A549 (cell line): ENCODE measurements around the gene GPR6. TPM values are rescaled to one million over a fixed set of nuclear protein-coding genes. Genes with fewer than 3 reads are reported as not detected.

Experiments
- ATAC-seq, 2 experiments: fragments of 200-7000 bp in 1 of 2; fragments of >200 bp in 1 of 2; cut with Nextera tagmentation in 1 of 2; cut with Tn5 transposase in 1 of 2; 3 replicates each; pipeline versions ENCODE4 v1.8.0 to v1.9.1; 2018 to 2020; ENCODE audit warnings: mild to moderate bottlenecking in 1 of 2, moderate library complexity in 1 of 2
- CTCF ChIA-PET: fragments of 300-600 bp; sonication (Branson Sonifier 250); formaldehyde crosslinking; extraction: SDS; loops from one replicate; lab custom pipeline; 2021; ENCODE audit warnings: antibody characterized with exemption, inconsistent platforms; lab: Yijun Ruan, JAX
- POLR2A ChIA-PET: fragments of 350-600 bp; formaldehyde crosslinking; extraction: SDS; loops from one replicate; lab custom pipeline; 2021; ENCODE audit warnings: antibody characterized with exemption, inconsistent platforms; lab: Yijun Ruan, JAX
- DNase-seq, 2 experiments: peaks; one replicate each; pipeline versions ENCODE4 v3.0.0 to v3.0.0-alpha.2; 2011 to 2016; ENCODE audit warnings: low read depth in 1 of 2, low spot score in 1 of 2
- FAIRE-seq: peaks from 2 replicates; lab custom pipeline; 2011; peaks lifted over from hg19 to GRCh38; lab: Jason Lieb, UNC
- H3K27ac ChIP-seq, 2 experiments: fragments of >200 bp; sonication (Bioruptor Twin); formaldehyde crosslinking; 3 replicates each; pipeline ENCODE4 v1.5.1; 2016 to 2017
- H3K4me1 ChIP-seq: fragments of >200 bp; sonication (Bioruptor Twin); formaldehyde crosslinking; 3 replicates; pipeline ENCODE4 v1.6.1; 2016
- H3K4me2 ChIP-seq: fragments of >200 bp; sonication (Bioruptor Twin); formaldehyde crosslinking; 3 replicates; pipeline ENCODE4 v1.6.1; 2016
- H3K4me3 ChIP-seq: fragments of >200 bp; sonication (Bioruptor Twin); formaldehyde crosslinking; 3 replicates; pipeline ENCODE4 v1.5.1; 2016
- H3K9me3 ChIP-seq: fragments of >200 bp; sonication (Bioruptor Twin); formaldehyde crosslinking; 3 replicates; pipeline ENCODE4 v1.6.1; 2016
- BCL3 ChIP-seq: fragments of >200 bp; sonication (Bioruptor Twin); formaldehyde crosslinking; IDR thresholded peaks from 3 replicates; pipeline ENCODE4 v1.6.1; 2016
- BHLHE40 ChIP-seq: IDR thresholded peaks from 2 replicates; pipeline ENCODE4 v1.6.1; 2012; ENCODE audit warnings: low read depth, low read length, inconsistent platforms
- CBX2 ChIP-seq: fragments of 200-600 bp; sonication (generic); IDR thresholded peaks from 2 replicates; pipeline ENCODE4 v1.6.1; 2016; ENCODE audit warnings: low read depth, mild to moderate bottlenecking, borderline replicate concordance
- CEBPB ChIP-seq, 2 experiments: fragments of >200 bp in 1 of 2; sonication (Bioruptor Twin) in 1 of 2; formaldehyde crosslinking in 1 of 2; IDR thresholded peaks; 2 replicates each; pipeline ENCODE4 v1.6.1; 2012 to 2016
- CHD2 ChIP-seq: fragments of 150-350 bp; IDR thresholded peaks from 2 replicates; pipeline ENCODE4 v1.6.1; 2014; ENCODE audit warnings: low read length; ENCODE audit not compliant: partially characterized antibody
- EHF ChIP-seq: fragments of 250-450 bp; sonication (Bioruptor Pico); IDR thresholded peaks from 2 replicates; pipeline ENCODE4 v1.5.0; 2020; ENCODE audit warnings: mild to moderate bottlenecking
- EHMT2 ChIP-seq: fragments of 200-600 bp; sonication (generic); IDR thresholded peaks from 2 replicates; pipeline ENCODE4 v1.6.1; 2016; ENCODE audit warnings: antibody characterized with exemption, low read depth, mild to moderate bottlenecking, moderate library complexity
- EP300 ChIP-seq, 2 experiments: fragments of >200 bp; sonication (Bioruptor Twin); formaldehyde crosslinking; IDR thresholded peaks; 2 replicates in 1 of 2; 3 replicates in 1 of 2; pipeline ENCODE4 v1.6.1; 2016 to 2017
- ESRRA ChIP-seq: fragments of 150-350 bp; IDR thresholded peaks from 2 replicates; pipeline ENCODE4 v1.6.1; 2014; ENCODE audit warnings: mild to moderate bottlenecking, low read length, borderline replicate concordance
- FOSL2 ChIP-seq, 2 experiments: fragments of 450-650 bp in 1 of 2; fragments of >200 bp in 1 of 2; sonication (Bioruptor Twin) in 1 of 2; formaldehyde crosslinking; IDR thresholded peaks; 2 replicates each; pipeline versions ENCODE4 v1.5.0 to v1.6.1; 2016 to 2020; ENCODE audit warnings: mild to moderate bottlenecking in 1 of 2, moderate library complexity in 1 of 2
- HOXB5 ChIP-seq: fragments of 250-450 bp; sonication (Bioruptor Pico); IDR thresholded peaks from 2 replicates; pipeline ENCODE4 v1.5.0; 2020; ENCODE audit warnings: mild to moderate bottlenecking, moderate library complexity
- MYC ChIP-seq: IDR thresholded peaks from 2 replicates; pipeline ENCODE4 v1.6.1; 2012; ENCODE audit warnings: mild to moderate bottlenecking, inconsistent platforms, low read length, improper control_type of control experiment, borderline replicate concordance
- NFE2L2 ChIP-seq: fragments of 150-350 bp; conservative IDR thresholded peaks from 2 replicates; pipeline ENCODE4 v1.6.1; 2014; ENCODE audit warnings: low read length
- NR3C1 ChIP-seq: fragments of >200 bp; sonication (Bioruptor Twin); formaldehyde crosslinking; IDR thresholded peaks from 3 replicates; pipeline ENCODE4 v1.6.1; 2017
- PBX3 ChIP-seq: IDR thresholded peaks from 2 replicates; pipeline ENCODE4 v1.6.1; 2012
- PHF8 ChIP-seq: fragments of 200-600 bp; sonication (generic); IDR thresholded peaks from 2 replicates; pipeline ENCODE4 v1.6.1; 2016; ENCODE audit warnings: low read depth, mild to moderate bottlenecking, antibody characterized with exemption, moderate library complexity, borderline replicate concordance
- SREBF2 ChIP-seq: fragments of 450-650 bp; IDR thresholded peaks from 2 replicates; pipeline ENCODE4 v1.6.1; 2014; ENCODE audit warnings: mild to moderate bottlenecking, moderate library complexity
- WGBS: methylation state at CpG from one replicate; pipeline ENCODE4 v1.1.6; 2017; ENCODE audit errors: missing lambda C conversion rate; 5-methylcytosine and 5-hydroxymethylcytosine counted together
- polyA minus RNA-seq: library from RNA; depleted of rRNA, polyadenylated mRNA; stranded (reverse); fragments of >200 nt; gene quantifications from 2 replicates; pipeline ENCODE4 v1.2.3, GENCODE V29; 2011; rRNA and poly(A)+ RNA removed
- polyA plus RNA-seq, 4 experiments: library from polyadenylated mRNA; depleted of rRNA in 3 of 4; stranded (reverse); fragments of >200 nt; fragmentation: RNase III in 1 of 4; extraction: RNeasy Plus Mini Kit Qiagen cat#74134 plus additional on column Dnase treatment in 1 of 4; gene quantifications; 2 replicates in 3 of 4; 3 replicates in 1 of 4; pipeline ENCODE4 v1.2.3, GENCODE V29; 2011 to 2017
- TF ChIP-seq, protein P1 (sequence below): fragments of 200-600 bp; sonication (generic); IDR thresholded peaks from 2 replicates; pipeline ENCODE4 v1.6.1; 2016; ENCODE audit warnings: antibody characterized with exemption, mild to moderate bottlenecking, moderate library complexity
- TF ChIP-seq, protein P2 (sequence below): fragments of 150-350 bp; IDR thresholded peaks from 2 replicates; pipeline ENCODE4 v1.6.1; 2014; ENCODE audit warnings: low read depth, mild to moderate bottlenecking, low read length
- TF ChIP-seq, protein P3 (sequence below): fragments of 250-450 bp; sonication (Bioruptor Pico); IDR thresholded peaks from 2 replicates; pipeline ENCODE4 v1.5.0; 2020; ENCODE audit warnings: low read depth, mild to moderate bottlenecking, moderate library complexity
- TF ChIP-seq, protein P4 (sequence below): IDR thresholded peaks from 2 replicates; pipeline ENCODE4 v1.6.1; 2012; ENCODE audit warnings: low read depth, borderline replicate concordance

Gene GPR6
- polyA plus RNA-seq (2011; rRNA removed): not detected in 2 replicates
- polyA plus RNA-seq (2012; cell fraction: cytosol; rRNA removed): not detected in 2 replicates
- polyA plus RNA-seq (2012; cell fraction: nucleus; rRNA removed): not detected in 2 replicates
- not detected in 3 replicates for polyA plus RNA-seq (2017; fragmentation: RNase III; extraction: RNeasy Plus Mini Kit Qiagen cat#74134 plus additional on column Dnase treatment)
- not detected in 2 replicates for polyA minus RNA-seq

DNA sequence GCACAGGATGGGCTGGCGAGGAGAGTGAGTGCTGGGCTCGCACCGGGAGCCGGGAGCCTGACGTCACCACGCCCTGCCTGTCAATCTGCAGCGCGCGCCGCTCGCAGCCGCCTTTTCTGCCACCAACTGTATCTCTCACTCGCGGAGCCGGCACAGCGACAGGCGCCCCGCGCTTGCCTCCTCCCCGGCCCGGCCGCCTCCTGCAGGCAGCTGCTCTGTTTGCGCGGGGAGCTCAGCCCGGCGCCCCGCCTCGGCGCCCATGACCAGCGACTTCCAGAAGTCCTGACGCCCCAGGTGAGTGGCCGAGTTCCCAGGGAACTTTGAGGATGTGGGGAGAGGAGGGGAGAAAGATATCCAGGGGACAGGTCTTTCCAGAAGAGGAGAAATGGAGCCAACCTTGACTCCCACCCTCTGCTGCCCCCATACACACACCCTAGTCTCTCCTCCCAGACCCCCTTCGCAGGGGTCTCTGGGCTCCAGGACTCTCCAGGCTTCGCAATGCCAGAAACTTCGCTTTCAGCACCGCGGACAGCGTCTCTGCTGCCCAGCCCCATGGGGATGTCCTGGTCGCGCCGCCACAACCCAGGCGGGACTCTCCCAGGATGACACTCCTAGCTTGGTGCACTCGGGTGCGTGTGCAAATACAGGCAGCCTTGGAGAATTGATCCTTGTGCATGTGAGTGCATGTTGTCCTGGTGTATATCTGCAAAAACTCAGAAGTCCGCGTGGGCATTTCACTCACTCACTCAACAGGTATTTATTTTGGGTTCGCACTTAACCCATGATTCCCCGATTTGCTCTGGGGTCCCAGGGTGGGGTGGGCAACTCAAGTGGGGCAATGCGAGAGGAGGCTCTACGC, at the start of gene GPR6:
Gene GPR6, plus strand, starts transcription at position 138 of the 859 bp plus-strand sequence. CDS start 802 bp downstream, outside the sequence.
- no peaks in the 10 kb centered on the region for H3K9me3 ChIP-seq
- no peaks in the 10 kb centered on the region for H3K4me1 ChIP-seq
- 9% methylated on average over 19 of the region's 50 CpGs for WGBS
- TF ChIP-seq HOXB5 (CRISPR knock-in tag): no peak
- TF ChIP-seq, protein P1, sequence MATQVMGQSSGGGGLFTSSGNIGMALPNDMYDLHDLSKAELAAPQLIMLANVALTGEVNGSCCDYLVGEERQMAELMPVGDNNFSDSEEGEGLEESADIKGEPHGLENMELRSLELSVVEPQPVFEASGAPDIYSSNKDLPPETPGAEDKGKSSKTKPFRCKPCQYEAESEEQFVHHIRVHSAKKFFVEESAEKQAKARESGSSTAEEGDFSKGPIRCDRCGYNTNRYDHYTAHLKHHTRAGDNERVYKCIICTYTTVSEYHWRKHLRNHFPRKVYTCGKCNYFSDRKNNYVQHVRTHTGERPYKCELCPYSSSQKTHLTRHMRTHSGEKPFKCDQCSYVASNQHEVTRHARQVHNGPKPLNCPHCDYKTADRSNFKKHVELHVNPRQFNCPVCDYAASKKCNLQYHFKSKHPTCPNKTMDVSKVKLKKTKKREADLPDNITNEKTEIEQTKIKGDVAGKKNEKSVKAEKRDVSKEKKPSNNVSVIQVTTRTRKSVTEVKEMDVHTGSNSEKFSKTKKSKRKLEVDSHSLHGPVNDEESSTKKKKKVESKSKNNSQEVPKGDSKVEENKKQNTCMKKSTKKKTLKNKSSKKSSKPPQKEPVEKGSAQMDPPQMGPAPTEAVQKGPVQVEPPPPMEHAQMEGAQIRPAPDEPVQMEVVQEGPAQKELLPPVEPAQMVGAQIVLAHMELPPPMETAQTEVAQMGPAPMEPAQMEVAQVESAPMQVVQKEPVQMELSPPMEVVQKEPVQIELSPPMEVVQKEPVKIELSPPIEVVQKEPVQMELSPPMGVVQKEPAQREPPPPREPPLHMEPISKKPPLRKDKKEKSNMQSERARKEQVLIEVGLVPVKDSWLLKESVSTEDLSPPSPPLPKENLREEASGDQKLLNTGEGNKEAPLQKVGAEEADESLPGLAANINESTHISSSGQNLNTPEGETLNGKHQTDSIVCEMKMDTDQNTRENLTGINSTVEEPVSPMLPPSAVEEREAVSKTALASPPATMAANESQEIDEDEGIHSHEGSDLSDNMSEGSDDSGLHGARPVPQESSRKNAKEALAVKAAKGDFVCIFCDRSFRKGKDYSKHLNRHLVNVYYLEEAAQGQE: peak; percentile 95
- 0 out of 2 replicates have a peak, but pooled peaks have one; percentile 55 for TF ChIP-seq EHMT2
- H3K4me2 ChIP-seq: no peak within 1 kb of the TSS
- DNase-seq (peak; percentile 3 to 11), FAIRE-seq (no peak), ATAC-seq (peak; percentile 76 to 85)
- ChIA-PET CTCF (interaction anchor here (0.9 kb wide), 1 partner anchor 9 kb away, joined by 3 read pairs; no protein-coding TSS in a partner anchor), POLR2A (no interaction called here)
- H3K4me3 ChIP-seq: no peak within 1 kb of the TSS
- no peak within 1 kb of the TSS for H3K27ac ChIP-seq

DNA sequence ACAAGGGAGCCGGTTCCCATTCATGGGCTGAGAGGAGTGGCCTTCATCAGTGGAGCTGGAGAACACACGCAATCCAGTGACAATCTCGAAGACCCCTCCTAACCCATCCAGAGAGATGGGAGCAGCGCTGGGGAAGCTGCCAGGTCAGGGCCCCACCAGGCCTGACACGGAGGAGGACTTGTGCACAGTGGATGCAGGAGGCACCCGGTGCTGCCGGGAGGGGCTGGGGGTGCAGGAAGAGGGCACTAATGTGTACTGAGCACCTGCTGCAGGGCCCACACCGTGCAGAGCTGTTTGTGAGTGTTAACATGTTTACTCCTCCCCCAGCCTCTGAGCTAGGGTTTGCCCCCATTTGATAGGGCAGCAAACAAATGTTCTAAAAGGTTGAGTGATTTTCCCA, 43.8 kb upstream of the GPR6 start:
- no peak overlapping the region for H3K4me2 ChIP-seq
- TF ChIP-seq, protein P2, sequence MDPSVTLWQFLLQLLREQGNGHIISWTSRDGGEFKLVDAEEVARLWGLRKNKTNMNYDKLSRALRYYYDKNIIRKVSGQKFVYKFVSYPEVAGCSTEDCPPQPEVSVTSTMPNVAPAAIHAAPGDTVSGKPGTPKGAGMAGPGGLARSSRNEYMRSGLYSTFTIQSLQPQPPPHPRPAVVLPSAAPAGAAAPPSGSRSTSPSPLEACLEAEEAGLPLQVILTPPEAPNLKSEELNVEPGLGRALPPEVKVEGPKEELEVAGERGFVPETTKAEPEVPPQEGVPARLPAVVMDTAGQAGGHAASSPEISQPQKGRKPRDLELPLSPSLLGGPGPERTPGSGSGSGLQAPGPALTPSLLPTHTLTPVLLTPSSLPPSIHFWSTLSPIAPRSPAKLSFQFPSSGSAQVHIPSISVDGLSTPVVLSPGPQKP: no peak
- no peak for TF ChIP-seq PHF8
- TF ChIP-seq SREBF2: no peak
- no peak for TF ChIP-seq EP300 (IDR thresholded peaks at IDR 0.05)
- TF ChIP-seq ESRRA: no peak
- TF ChIP-seq MYC: no peak
- H3K4me1 ChIP-seq: no peaks in the 10 kb centered on the region
- no peak overlapping the region for H3K4me3 ChIP-seq
- DNase-seq (no peak), FAIRE-seq (no peak), ATAC-seq (no peak)
- CTCF ChIA-PET: no interaction called here
- POLR2A ChIA-PET: no interaction called here
- H3K9me3 ChIP-seq: no peaks in the 10 kb centered on the region
- 80% methylated on average over 1 of the region's 8 CpGs for WGBS
- H3K27ac ChIP-seq: no peak overlapping the region

GRCh38 chr6:109939654-109940053, 38.5 kb upstream of the GPR6 start:
- ChIA-PET POLR2A (no interaction called here), CTCF (no interaction called here)
- no peaks in the 10 kb centered on the region for H3K4me1 ChIP-seq
- ATAC-seq (no peak), FAIRE-seq (no peak), DNase-seq (no peak)
- H3K4me3 ChIP-seq: no peak overlapping the region
- H3K4me2 ChIP-seq: no peak overlapping the region
- no peaks in the 10 kb centered on the region for H3K9me3 ChIP-seq
- H3K27ac ChIP-seq: no peak overlapping the region
- WGBS: 39% methylated on average over 2 of the region's 2 CpGs
- TF ChIP-seq MYC: no peak
- TF ChIP-seq BHLHE40: no peak
- TF ChIP-seq CEBPB (IDR thresholded peaks at IDR 0.05): no peak
- TF ChIP-seq, protein P3, sequence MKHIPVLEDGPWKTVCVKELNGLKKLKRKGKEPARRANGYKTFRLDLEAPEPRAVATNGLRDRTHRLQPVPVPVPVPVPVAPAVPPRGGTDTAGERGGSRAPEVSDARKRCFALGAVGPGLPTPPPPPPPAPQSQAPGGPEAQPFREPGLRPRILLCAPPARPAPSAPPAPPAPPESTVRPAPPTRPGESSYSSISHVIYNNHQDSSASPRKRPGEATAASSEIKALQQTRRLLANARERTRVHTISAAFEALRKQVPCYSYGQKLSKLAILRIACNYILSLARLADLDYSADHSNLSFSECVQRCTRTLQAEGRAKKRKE: no peak
- TF ChIP-seq NFE2L2: no peak
- no peak for TF ChIP-seq CHD2
- TF ChIP-seq SREBF2: no peak
- TF ChIP-seq NR3C1: no peak
- TF ChIP-seq, protein P4, sequence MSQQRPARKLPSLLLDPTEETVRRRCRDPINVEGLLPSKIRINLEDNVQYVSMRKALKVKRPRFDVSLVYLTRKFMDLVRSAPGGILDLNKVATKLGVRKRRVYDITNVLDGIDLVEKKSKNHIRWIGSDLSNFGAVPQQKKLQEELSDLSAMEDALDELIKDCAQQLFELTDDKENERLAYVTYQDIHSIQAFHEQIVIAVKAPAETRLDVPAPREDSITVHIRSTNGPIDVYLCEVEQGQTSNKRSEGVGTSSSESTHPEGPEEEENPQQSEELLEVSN: no peak
- no peak for TF ChIP-seq FOSL2 (IDR thresholded peaks at IDR 0.05)
- no peak for TF ChIP-seq FOSL2 (CRISPR knock-in tag; IDR thresholded peaks at IDR 0.05)
- no peak for TF ChIP-seq BCL3
- TF ChIP-seq EHF: no peak
- TF ChIP-seq PBX3: no peak
- TF ChIP-seq CBX2: no peak
